NCI-H2171 treated with DMSO at 0.1 percent for 48 hours (cell line): ENCODE data around the gene CYB5R3.
"Not testable (repeated sequence)": the region's sequence is repeated elsewhere in the genome, so short reads cannot be mapped to it uniquely, and the experiment has no call there.

ENCODE experiments used
- DNase-seq: peaks from one replicate; lab custom pipeline; 2025; lab: John Stamatoyannopoulos, UW

The CYB5R3 gene

GRCh38 chr22:42678894-42679293 is 29.7 kb upstream of the CYB5R3 start:
- no peak for DNase-seq

- DNase-seq = not testable (repeated sequence)
Measured at GRCh38 chr22:42677936-42678335, 28.7 kb upstream of the CYB5R3 start.

DNA sequence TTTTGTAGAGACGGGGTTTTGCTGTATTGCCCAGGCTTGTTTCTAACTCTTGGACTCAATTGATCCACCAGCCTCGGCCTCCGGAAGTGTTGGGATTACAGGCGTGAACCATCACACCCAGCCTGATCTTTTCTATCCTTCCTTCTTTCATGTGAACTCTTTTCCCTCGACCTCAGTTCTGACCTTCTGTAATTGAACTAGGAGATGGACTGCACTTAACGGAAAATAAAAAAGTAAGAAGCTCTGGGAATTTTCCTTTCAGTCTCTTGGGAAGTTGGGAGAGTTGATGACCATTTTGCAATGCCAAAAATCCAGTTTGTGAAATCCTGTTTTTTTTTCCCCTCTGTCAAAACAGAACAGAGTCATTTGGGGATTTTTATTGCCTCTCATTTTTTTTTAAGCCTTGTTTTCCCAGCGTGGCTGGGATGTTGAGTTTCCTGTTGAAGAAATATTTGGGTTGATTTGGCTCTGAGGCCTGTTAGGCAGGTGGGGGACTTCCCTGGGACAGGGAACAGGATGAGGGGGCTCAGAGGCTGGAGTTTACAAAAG is 26.9 kb upstream of the CYB5R3 start:
- no peak for DNase-seq

- no peak for DNase-seq
Measured at GRCh38 chr22:42673898-42674401, 24.8 kb upstream of the CYB5R3 start.

DNA sequence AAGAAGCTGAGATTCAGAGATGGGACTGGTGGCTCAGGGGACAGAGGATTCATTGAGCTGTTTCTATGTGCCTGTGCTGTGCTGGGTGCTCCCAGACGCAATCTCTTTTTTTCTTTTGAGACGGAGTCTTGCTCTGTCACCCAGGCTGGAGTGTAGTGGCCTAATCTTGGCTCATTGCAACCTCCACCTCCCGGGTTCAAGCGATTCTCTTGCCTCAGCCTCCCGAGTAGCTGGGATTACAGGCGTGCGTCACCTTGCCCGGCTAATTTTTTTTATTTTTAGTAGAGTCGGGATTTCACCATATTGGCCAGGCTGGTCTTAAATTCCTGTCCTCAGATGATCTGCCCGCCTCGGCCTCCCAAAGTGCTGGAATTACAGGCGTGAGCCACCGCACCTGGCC is 23.9 kb upstream of the CYB5R3 start:
- not testable (repeated sequence) for DNase-seq

GRCh38 chr22:42670921-42671709 is 21.9 kb upstream of the CYB5R3 start:
- no peak for DNase-seq

GRCh38 chr22:42670046-42670445 is 20.9 kb upstream of the CYB5R3 start:
- no peak for DNase-seq

- DNase-seq = not testable (repeated sequence)
Measured at GRCh38 chr22:42666393-42666792, 17.2 kb upstream of the CYB5R3 start.

DNA sequence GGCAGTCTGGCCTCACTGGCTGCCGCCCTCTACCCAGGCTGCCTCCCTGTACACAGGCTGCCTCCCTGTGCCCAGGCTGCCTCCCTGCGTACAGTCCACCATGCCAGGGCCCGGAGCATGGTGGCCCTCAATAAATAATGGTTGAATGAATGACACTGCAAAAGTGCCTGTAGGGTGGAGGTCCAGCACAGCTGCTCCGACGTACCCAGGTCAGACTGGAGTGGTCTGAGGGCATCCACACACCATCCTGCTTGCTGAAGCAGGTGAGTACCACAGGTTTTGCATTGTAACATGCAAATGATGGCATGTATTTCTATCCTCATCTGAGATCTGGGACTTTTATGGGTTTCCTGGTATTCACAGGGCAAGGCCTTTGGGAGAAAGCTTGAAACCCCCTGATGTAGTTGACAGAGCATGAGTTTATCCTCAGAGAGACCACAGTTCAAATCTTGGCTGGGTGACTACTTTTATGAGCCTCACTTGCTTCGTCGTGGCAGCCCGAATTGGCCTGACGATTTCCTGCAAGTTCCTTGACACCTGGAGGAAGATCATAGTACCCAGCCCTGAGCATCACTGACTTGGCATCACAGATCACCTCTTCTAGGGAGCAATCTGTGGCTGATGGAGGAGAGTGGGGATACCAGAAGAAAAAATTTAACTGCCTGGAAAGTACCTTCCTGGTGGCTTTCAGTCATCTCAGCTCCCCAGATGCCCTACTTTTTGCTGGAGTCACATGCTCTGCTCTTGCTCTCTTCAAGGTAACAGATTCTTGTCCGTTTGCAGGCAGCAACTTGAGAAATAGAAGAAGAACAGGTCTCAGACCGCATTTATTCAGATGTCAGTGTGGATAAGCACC is 16.0 kb upstream of the CYB5R3 start:
- no peak for DNase-seq

DNA sequence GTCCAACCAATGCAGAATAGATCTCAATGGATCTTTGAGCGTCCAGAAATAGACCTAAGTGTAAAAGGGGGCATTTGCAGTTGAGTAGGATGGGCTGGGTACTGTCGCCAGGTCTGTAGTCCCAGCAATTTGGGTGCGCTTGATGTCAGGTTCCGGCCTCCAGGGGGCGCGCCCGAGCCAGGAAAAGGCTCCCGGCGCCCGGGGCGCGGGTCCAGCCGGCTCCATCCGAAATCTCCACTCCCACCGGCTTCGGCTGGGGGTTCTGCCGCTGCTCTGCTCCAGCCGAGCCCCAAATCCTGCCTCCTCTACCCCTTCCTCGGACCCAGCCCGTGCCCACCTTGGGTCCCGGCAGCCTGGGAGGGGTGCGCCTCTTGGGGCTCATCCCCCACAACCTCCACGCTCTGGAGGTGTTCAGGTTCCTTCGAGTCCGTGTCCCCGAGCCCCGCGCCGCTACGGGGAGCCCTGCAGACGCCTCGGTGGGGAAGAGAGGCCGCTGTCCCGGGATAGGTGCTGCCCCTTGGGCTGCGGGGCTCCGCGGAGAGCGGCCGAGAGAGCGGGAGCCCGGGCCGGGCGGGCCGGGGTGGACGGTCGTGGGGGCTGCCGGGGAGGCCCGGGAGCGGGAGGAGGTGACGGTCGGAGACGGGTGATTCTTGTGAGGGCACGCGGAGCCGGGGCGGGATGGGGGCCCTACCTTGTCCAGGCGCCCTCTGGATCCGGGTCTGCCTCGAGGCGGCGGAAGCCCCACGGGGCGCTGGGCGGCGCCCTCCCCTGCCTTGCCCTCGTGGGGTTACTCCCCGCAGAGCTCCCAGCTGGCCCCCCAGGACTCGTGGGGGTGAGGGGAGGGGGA is 13.0 kb upstream of the CYB5R3 start:
- DNase-seq = peak; percentile 80

DNA sequence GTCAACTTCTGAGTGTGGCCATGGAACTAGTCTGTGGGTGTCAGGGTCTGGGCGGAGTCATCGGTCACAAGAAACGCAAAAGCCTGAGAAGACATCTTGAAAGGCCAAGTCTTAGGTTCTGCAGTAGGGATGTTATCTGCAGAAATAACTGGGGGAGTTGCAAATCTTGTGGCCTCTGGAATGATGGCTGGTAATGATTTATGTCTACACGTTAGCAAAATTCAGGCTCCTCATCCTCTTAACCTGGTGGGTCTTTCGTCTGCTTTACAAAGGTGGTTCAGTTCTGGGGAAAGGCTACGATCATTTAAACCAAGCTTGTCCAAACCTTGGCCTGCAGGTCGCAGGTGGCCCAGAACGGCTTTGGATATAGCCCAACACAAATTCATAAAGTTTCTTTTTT is 7.4 kb upstream of the CYB5R3 start:
- no peak for DNase-seq

GRCh38 chr22:42655693-42656092 is 6.5 kb upstream of the CYB5R3 start:
- peak; percentile 99 for DNase-seq

DNA sequence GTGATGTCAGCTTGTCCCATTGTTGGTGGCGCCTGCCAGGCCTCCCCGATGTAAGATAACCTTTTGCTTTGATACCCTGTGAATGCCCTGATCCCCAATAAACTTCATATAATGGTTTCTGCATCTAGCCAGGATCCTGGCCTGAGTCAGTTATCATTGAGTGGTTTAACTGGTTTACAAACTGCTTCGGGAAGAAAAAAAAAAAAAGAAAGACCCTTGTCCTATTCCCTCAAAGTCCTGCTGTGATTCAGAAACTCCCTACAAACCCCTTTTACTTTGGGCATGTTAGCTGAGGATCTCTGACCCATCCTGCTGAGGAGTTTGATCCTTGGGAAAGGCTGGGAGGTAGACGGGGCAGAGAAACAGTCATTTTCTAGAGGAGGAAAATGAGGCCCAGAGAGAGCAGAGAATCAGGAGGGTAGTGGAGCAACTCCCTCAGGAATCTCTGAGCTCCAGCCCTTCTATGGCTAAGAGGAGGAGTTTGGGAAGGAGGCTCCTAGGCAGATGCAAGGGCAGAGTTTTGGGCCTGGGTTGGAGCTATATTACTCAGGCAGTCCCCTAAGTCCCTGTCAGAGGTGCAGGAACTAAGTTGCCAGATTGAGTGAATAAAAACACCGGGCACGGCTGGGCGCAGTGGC is 5.4 kb upstream of the CYB5R3 start:
- DNase-seq = no peak

GRCh38 chr22:42653999-42654398 is 4.8 kb upstream of the CYB5R3 start:
- no peak for DNase-seq

GRCh38 chr22:42651134-42651533 is 1.9 kb upstream of the CYB5R3 start:
- no peak for DNase-seq

DNA sequence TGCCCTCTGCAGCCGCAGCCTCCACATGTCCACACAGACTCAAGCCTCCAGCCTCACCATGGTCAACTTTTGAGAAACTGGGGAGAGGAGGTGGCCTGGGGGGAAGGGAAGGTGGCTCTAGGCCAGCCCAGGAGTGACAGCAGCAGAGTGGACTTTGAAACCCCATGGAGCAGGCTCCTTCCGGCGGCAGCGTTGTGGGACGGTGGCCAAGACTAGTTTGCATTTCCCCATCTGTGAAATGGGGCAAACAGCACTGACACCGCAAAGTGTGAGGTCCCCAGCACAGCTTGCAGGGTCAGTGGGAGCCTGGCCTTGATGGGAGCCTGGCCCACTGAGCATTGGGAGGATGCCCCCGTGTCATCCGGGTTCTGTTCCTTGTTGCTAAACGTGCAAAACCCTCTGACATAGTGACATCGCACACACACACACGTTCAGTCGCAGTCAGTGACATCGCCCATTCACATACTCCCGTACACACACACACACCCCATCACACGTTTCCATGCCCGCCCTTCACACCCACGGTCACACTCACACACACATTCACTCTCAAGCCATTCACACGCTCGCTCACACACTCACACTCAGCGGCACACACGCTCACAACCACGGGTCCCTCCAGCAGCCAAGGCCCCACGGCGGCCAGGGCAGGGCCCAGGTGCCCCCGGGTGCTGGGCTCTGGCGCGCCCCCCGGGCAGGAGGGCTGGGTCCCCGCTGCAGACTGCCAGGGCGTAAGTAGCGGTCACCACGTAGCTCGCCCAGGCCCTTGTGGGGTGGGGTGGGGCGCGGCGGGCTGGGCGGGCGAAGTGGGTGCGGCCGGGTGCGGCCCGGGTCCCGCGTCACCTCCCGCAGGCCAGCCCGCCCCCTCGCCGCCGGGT is 585 bp downstream of the CYB5R3 start:
- DNase-seq = no peak

DNA sequence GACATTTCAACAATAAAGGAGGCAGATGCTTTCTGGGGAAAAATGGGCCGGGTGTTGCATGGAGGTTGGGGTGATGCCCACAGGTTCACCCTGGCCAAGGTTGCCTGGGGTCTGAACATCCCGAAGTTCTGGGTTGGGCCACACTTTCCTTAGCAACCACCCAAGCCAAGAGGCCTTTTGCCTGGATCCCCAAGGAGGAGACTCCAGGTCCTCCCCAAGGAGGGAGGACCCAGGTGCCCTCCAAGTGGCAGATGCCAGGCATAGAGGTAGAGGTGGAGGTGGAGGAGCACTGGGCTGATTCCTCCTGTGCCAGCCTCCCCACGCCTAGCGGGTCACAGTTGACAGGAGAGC is 1.2 kb downstream of the CYB5R3 start:
- DNase-seq = no peak

DNA sequence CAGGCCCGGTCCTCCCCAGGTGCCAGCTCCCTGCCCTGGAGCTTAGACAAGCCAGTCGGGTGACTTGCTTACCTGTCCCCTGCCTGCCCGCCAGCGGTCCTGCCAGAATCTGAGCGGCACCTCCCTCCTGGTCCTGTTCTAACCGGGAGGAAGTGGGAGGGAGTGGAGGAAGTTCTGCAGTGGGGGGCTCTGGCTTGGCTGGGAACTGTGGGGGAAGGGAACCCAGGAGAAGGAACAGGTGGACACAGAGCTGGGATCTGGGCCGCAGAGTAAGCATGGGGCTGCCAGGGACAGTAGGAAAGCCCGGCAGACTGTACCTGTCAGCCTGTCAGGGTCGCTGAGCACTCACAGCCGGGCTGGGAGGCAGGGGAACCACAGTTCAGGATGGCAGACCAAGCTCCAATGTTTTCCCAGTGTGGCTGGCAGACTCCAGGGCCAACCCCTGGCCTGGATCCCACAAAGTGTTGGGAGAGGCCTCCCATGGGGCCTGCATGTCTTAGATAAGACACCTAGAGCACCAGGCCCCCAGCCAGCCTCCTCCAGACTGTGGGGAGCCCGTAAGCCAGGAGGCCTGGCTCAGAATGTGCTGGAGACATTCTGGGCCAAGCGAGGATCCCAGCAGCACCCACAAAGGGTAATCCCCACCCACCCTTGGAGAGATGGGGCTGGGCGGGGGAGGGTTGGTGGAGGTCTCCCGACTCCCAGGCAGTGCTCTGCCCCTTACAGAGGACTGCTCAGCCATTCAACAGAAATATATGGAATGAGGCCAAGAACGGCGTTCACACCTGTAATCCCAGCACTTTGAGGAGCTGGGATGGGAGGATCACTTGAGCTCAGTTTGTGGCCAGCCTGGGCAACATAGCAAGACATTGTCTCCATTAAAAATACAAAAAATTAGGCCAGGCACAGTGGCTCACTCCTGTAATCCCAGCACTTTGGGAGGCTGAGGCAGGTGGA is 2.3 kb downstream of the CYB5R3 start:
- DNase-seq = no peak

DNA sequence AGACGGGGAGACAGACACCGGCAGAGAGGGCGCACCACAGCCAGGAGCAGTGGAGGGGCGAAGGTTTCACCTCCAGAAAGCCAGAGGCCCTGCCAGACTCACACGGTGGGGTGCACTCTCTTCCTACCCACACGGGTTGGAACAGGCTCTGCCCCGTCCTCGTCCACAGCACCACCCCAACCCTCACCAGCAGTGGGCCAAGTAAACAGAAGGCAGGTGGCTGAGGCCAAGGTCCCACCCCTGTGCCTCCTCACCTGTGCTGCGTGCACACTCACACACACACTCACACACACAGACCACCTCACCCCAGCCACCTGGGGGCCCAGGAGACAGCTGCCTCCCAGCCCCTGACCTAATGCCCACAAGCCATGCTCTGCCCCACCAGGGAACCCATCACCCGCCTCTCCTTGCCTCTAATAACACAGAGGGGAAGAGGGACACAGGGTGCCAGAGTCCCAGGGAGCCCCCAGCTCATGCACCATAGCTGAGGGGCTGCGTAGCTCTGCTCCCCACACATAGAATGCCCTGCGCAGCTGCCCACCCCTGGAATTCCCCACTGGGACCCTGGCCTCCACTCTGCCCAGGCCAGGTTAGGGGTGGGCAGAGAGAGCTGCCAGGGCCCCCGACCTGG is 3.1 kb downstream of the CYB5R3 start:
- DNase-seq = no peak
